LHCN-M2 (cell line): ENCODE measurements around the gene USP35. TPM values are rescaled to one million over a fixed set of nuclear protein-coding genes. Genes with fewer than 3 reads are reported as not detected.
"Not testable (repeated sequence)": the region's sequence is repeated elsewhere in the genome, so short reads cannot be mapped to it uniquely, and the experiment has no call there.

Experiments
- DNase-seq: peaks from one replicate; pipeline ENCODE4 v3.0.0-alpha.2; 2012; ENCODE audit warnings: low read depth
- total RNA-seq: library from RNA; depleted of rRNA; stranded (reverse); fragments of >200 nt; gene quantifications from 2 replicates; pipeline ENCODE4 v1.2.3, GENCODE V29; 2014

The USP35 gene
- total RNA-seq, 1 experiment from 2014 or later: 6.6 TPM

- DNase-seq: no peak
Measured at GRCh38 chr11:78216571-78217287, 28.0 kb downstream of the USP35 start.

- no peak for DNase-seq
Measured at GRCh38 chr11:78217650-78218541, 29.2 kb downstream of the USP35 start.

- no peak for DNase-seq
Measured at GRCh38 chr11:78218707-78219492, 30.2 kb downstream of the USP35 start.

GRCh38 chr11:78219493-78220217, 30.9 kb downstream of the USP35 start:
- no peak for DNase-seq

GRCh38 chr11:78220218-78221157, 31.8 kb downstream of the USP35 start:
- DNase-seq: no peak

- no peak for DNase-seq
Measured at GRCh38 chr11:78221396-78222315, 32.9 kb downstream of the USP35 start.

GRCh38 chr11:78222726-78223125, 34.0 kb downstream of the USP35 start:
- not testable (repeated sequence) for DNase-seq

GRCh38 chr11:78223320-78223954, 34.7 kb downstream of the USP35 start:
- no peak for DNase-seq

- no peak for DNase-seq
Measured at GRCh38 chr11:78224506-78224905, 35.8 kb downstream of the USP35 start.

- DNase-seq: no peak
Measured at GRCh38 chr11:78224906-78225420, 36.2 kb downstream of the USP35 start.

- no peak for DNase-seq
Measured at GRCh38 chr11:78226684-78227680, 38.3 kb downstream of the USP35 start.

GRCh38 chr11:78227921-78228320, 39.2 kb downstream of the USP35 start:
- no peak for DNase-seq

GRCh38 chr11:78228467-78228866, 39.7 kb downstream of the USP35 start:
- DNase-seq: peak; percentile 65

- DNase-seq: no peak
Measured at GRCh38 chr11:78229106-78229505, 40.4 kb downstream of the USP35 start.

- peak; percentile 22 for DNase-seq
Measured at GRCh38 chr11:78230161-78230877, 41.6 kb downstream of the USP35 start.

GRCh38 chr11:78231962-78232501, 43.3 kb downstream of the USP35 start:
- peak; percentile 59 for DNase-seq
